Measurements from ENCODE around the gene ARHGEF7. TPM values are rescaled to one million over a fixed set of nuclear protein-coding genes. Genes with fewer than 3 reads are reported as not detected.
"Not testable (repeated sequence)": the region's sequence is repeated elsewhere in the genome, so short reads cannot be mapped to it uniquely, and the experiment has no call there.

ARHGEF7 gene
- total RNA-seq, 2 experiments from 2014 or later, result 67.0 to 71.2 TPM

DNA sequence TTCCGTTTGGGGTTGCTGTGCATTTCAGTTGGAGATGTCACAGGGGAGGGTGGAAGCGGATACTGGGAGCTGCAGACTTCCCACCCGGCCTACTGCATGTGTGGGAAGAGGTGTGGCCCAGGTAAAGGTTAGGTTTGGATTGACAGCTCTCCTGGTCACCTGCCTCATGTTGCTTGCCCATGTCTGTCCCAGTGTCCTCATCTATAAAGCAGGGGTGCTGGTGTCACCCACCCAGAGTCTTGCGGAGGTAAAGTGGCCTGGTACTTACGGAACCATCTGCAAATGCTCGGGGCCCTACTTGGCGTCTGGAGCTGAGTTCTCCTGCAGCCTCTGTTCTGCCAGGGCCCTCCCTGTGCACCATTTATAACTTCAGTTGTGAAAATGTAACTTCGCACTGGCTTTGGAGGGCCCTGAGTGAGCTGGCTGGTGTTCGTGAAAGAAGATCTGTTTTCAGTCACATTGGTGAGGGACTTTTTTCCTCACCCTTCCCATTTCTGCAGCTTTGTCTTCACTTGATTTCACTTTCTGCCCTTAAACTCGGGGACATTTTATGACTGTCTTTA is 140.2 kb downstream of the ARHGEF7 start:
- Mint-ChIP-seq H3K27ac (no peak overlapping the region), H3K4me3 (no peak overlapping the region), H3K9me3 (peaks cover 10% of the 10 kb centered on the region), H3K36me3 (ENCODE audit: low read depth) (peaks cover 66% of the 10 kb centered on the region), H3K4me1 (ENCODE audit: low read depth) (no peaks in the 10 kb centered on the region), H3K27me3 (no peaks in the 10 kb centered on the region)
- TF ChIP-seq, protein P1, sequence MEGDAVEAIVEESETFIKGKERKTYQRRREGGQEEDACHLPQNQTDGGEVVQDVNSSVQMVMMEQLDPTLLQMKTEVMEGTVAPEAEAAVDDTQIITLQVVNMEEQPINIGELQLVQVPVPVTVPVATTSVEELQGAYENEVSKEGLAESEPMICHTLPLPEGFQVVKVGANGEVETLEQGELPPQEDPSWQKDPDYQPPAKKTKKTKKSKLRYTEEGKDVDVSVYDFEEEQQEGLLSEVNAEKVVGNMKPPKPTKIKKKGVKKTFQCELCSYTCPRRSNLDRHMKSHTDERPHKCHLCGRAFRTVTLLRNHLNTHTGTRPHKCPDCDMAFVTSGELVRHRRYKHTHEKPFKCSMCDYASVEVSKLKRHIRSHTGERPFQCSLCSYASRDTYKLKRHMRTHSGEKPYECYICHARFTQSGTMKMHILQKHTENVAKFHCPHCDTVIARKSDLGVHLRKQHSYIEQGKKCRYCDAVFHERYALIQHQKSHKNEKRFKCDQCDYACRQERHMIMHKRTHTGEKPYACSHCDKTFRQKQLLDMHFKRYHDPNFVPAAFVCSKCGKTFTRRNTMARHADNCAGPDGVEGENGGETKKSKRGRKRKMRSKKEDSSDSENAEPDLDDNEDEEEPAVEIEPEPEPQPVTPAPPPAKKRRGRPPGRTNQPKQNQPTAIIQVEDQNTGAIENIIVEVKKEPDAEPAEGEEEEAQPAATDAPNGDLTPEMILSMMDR (IDR thresholded peaks at IDR 0.05), result no peak
- ChIA-PET POLR2A (no interaction called here), CTCF (interaction anchor here (1.9 kb wide), 1 partner anchor 188 kb away, joined by 6 read pairs; no protein-coding TSS in a partner anchor)
- DNase-seq, result no peak
- no peak for ATAC-seq
- intact Hi-C loops (cut with micrococcal nuclease), result no loop called here

DNA sequence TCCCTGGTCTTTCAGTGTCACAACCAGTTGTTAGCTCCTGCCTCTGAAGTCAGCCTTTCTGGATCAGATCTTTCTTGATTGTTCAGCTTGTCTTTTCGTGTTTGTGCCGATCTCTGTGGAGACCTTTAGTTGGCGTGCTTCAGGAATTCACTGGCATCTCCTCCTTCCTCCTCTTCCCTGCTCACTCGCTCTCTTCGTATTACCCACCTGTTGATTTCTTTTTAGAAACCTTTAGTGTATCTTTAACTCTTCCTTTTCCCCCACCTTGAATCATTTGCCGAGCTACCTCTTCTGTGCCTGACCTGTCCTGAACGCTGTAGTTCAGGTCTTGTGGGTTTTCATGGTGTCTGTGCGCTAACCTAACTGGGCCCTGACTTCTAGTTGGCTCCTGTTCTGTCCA is 141.3 kb downstream of the ARHGEF7 start:
- ChIA-PET CTCF (interaction anchor here (0.8 to 1.9 kb wide), 2 partner anchors 11 to 189 kb away, joined by 3 to 6 read pairs; no protein-coding TSS in a partner anchor), POLR2A (interaction anchor here (0.6 kb wide), 1 partner anchor 94 kb away, joined by 3 read pairs; no protein-coding TSS in a partner anchor)
- H3K27me3 Mint-ChIP-seq, result no peaks in the 10 kb centered on the region

DNA sequence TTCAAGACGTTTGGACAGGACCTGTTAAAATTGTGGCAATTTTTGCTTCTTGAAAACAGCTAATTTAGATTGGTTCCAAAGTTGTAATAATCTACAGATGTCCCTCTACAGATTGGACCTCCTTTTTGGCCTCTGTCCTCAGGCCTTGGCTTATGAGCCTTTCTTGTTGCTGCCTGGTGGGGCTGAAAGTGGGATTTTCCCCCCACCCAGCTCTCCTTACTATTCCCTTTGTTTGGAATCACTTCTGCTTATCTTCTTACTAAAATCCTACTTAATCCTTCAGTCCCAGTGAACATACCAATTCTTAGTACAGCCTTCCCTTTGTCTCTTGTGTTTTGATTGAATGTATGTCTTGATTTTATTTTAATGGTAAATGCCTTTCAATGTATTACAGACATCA is 141.8 kb downstream of the ARHGEF7 start:
- Mint-ChIP-seq H3K9me3 (peaks cover 10% of the 10 kb centered on the region), H3K4me1 (ENCODE audit: low read depth) (no peaks in the 10 kb centered on the region), H3K27ac (no peak overlapping the region), H3K4me3 (no peak overlapping the region), H3K36me3 (ENCODE audit: low read depth) (peaks cover 60% of the 10 kb centered on the region), H3K27me3 (no peaks in the 10 kb centered on the region)
- TF ChIP-seq, protein P1 (IDR thresholded peaks at IDR 0.05), result no peak
- no peak for DNase-seq
- intact Hi-C loops (cut with micrococcal nuclease), result no loop called here
- ATAC-seq, result no peak
- POLR2A ChIA-PET, result no interaction called here
- CTCF ChIA-PET, result interaction anchor here (1.9 kb wide), 1 partner anchor 189 kb away, joined by 6 read pairs; no protein-coding TSS in a partner anchor

More for the DNA sequence above, 141.3 kb downstream of the ARHGEF7 start:
- intact Hi-C loops (cut with micrococcal nuclease), result no loop called here
- no peak overlapping the region for H3K4me3 Mint-ChIP-seq
- no peak for DNase-seq
- peaks cover 63% of the 10 kb centered on the region for H3K36me3 Mint-ChIP-seq (ENCODE audit: low read depth)
- H3K27ac Mint-ChIP-seq, result peak overlapping the region; percentile 5
- TF ChIP-seq, protein P1 (IDR thresholded peaks at IDR 0.05), result no peak
- no peaks in the 10 kb centered on the region for H3K4me1 Mint-ChIP-seq (ENCODE audit: low read depth)
- no peak for ATAC-seq
- H3K9me3 Mint-ChIP-seq, result peaks cover 10% of the 10 kb centered on the region

DNA sequence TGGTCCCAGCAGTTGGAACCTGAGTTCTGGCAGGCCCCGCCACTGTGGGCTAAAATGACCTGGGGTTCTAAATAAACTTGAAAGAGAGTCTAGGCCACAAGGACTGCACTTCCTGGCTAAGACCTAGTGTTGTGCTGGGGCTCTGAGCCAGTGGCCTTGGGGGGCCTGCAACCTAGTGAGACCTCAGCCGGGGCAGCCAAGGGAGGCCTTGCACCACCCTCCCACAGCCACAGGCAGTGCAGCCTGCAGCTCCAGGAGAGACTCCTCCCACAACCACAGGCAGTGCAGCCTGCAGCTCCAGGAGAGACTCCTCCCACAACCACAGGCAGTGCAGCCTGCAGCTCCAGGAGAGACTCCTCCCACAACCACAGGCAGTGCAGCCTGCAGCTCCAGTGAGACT is 142.8 kb downstream of the ARHGEF7 start:
- H3K27me3 Mint-ChIP-seq; ATAC-seq; intact Hi-C loops (cut with micrococcal nuclease); H3K4me3 Mint-ChIP-seq; H3K4me1 Mint-ChIP-seq (ENCODE audit: low read depth); POLR2A ChIA-PET; CTCF ChIA-PET; DNase-seq; H3K27ac Mint-ChIP-seq: not testable (repeated sequence)
- Mint-ChIP-seq H3K36me3 (ENCODE audit: low read depth) (peaks cover 54% of the 10 kb centered on the region), H3K9me3 (peaks cover 10% of the 10 kb centered on the region)

DNA sequence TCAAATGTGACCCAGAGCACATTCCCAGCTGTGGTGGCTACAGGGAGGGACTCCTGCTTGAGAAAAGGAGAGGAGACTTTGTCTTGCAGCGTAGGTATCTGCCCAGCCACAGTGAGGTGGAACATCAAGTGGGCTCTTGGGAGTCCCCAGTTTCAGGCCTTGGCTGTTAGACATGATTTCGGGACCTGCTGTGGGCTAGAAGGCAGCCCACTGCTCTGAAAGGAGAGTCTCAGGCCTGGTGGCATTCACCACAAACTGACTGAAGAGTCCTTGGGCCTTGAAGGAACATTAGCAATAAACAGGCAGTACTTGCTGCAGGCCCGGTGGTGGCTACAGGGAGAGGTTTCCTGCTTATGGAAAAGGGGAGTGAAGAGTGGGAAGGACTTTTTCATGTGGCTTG is 143.5 kb downstream of the ARHGEF7 start:
- CTCF ChIA-PET, result no interaction called here
- intact Hi-C loops (cut with micrococcal nuclease), result no loop called here
- ATAC-seq (no peak), DNase-seq (no peak)
- Mint-ChIP-seq H3K4me1 (ENCODE audit: low read depth) (no peaks in the 10 kb centered on the region), H3K36me3 (ENCODE audit: low read depth) (peaks cover 50% of the 10 kb centered on the region), H3K27me3 (no peaks in the 10 kb centered on the region), H3K9me3 (peaks cover 10% of the 10 kb centered on the region), H3K27ac (no peak overlapping the region), H3K4me3 (no peak overlapping the region)
- TF ChIP-seq, protein P1 (IDR thresholded peaks at IDR 0.05), result no peak
- POLR2A ChIA-PET, result no interaction called here

Measured in activated CD8-positive, alpha-beta T cell treated with anti-CD3 and anti-CD28 coated beads for 36 hours (primary cell).